Fibroblast of lung (primary cell): ENCODE data around the gene PTGIS. TPM values are rescaled to one million over a fixed set of nuclear protein-coding genes. Genes with fewer than 3 reads are reported as not detected.
"Not testable (repeated sequence)": the region's sequence is repeated elsewhere in the genome, so short reads cannot be mapped to it uniquely, and the experiment has no call there.

Experiments
- DNase-seq, 2 donors: peaks; one replicate each; pipeline versions ENCODE4 v3.0.0 to v3.0.0-alpha.2; 2010; ENCODE audit warnings: low read depth in 2 of 2
- H2AFZ ChIP-seq: 2 replicates; pipeline ENCODE4 v1.5.1; 2012; ENCODE audit warnings: low read length, control low read depth, inconsistent platforms
- H3K27ac ChIP-seq: 2 replicates; pipeline ENCODE4 v1.5.1; 2011; ENCODE audit warnings: low read length, control low read depth; ENCODE audit not compliant: insufficient read depth
- H3K27me3 ChIP-seq: 2 replicates; pipeline ENCODE4 v1.5.1; 2011; ENCODE audit warnings: mild to moderate bottlenecking, low read length; ENCODE audit not compliant: control insufficient read depth, insufficient read depth
- H3K36me3 ChIP-seq: 2 replicates; pipeline ENCODE4 v1.5.1; 2011; ENCODE audit warnings: low read length; ENCODE audit not compliant: control insufficient read depth, insufficient read depth
- H3K4me1 ChIP-seq: 2 replicates; pipeline ENCODE4 v1.5.1; 2011; ENCODE audit warnings: low read length; ENCODE audit not compliant: control insufficient read depth, insufficient read depth; ENCODE audit errors: extremely low read depth
- H3K4me2 ChIP-seq: 2 replicates; pipeline ENCODE4 v1.5.1; 2011; ENCODE audit warnings: low read length, control low read depth; ENCODE audit not compliant: insufficient read depth; ENCODE audit errors: extremely low read depth
- H3K4me3 ChIP-seq, 4 experiments: fragments of 200-600 bp in 1 of 4; sonication (generic) in 1 of 4; replicated peaks in 1 of 4; 2 replicates each; pipeline ENCODE4 v1.5.1; 2011 to 2016; ENCODE audit warnings: low read length in 4 of 4, low read depth in 3 of 4, mild to moderate bottlenecking in 3 of 4, control low read depth in 2 of 4, inconsistent platforms in 1 of 4, mixed read lengths in 1 of 4; ENCODE audit not compliant: insufficient read depth in 1 of 4; ENCODE audit errors: control extremely low read depth in 1 of 4
- H3K79me2 ChIP-seq: 2 replicates; pipeline ENCODE4 v1.5.1; 2012; ENCODE audit warnings: mild to moderate bottlenecking, low read length, inconsistent platforms; ENCODE audit not compliant: control insufficient read depth, insufficient read depth
- H3K9ac ChIP-seq: 2 replicates; pipeline ENCODE4 v1.5.1; 2011; ENCODE audit warnings: mild to moderate bottlenecking, low read length, control low read depth; ENCODE audit not compliant: insufficient read depth
- H3K9me3 ChIP-seq: 2 replicates; pipeline ENCODE4 v1.5.1; 2012; ENCODE audit warnings: low read depth, low read length; ENCODE audit not compliant: control insufficient read depth, insufficient read depth
- H4K20me1 ChIP-seq: 2 replicates; pipeline ENCODE4 v1.5.1; 2011; ENCODE audit warnings: low read length; ENCODE audit not compliant: control insufficient read depth, insufficient read depth; ENCODE audit errors: extremely low read depth
- EZH2 ChIP-seq: IDR thresholded peaks from 2 replicates; pipeline ENCODE4 v1.5.1; 2012; ENCODE audit warnings: low read length, control low read depth, mild to moderate bottlenecking; ENCODE audit errors: missing control alignments
- polyA plus RNA-seq, 2 donors: library from polyadenylated mRNA; depleted of rRNA in 1 of 2; stranded (reverse) in 1 of 2; unstranded in 1 of 2; fragments of >200 nt; gene quantifications; 2 replicates each; pipeline ENCODE4 v1.2.1, GENCODE V29; 2011 to 2012; ENCODE audit warnings: missing spikeins in 1 of 2
- total RNA-seq: library from RNA; depleted of rRNA; stranded (reverse); fragments of >200 nt; gene quantifications from 2 replicates; pipeline ENCODE4 v1.2.1, GENCODE V29; 2014
- TF ChIP-seq, protein P1 (sequence below), 2 donors: IDR thresholded peaks in 1 of 2; conservative IDR thresholded peaks in 1 of 2; 1 replicate in 1 of 2; 2 replicates in 1 of 2; pipeline ENCODE4 v1.5.1; 2011 to 2012; ENCODE audit warnings: low read length in 2 of 2, control low read depth in 1 of 2, inconsistent platforms in 1 of 2, low read depth in 1 of 2, mild to moderate bottlenecking in 1 of 2

The PTGIS gene
- total and polyA plus RNA-seq, 2 donors (not counting 1 experiment from before 2014, with no cell fraction given) = 6.8 to 41.5 TPM

- H3K9me3 ChIP-seq = no peaks in the 10 kb centered on the region
- no peaks in the 10 kb centered on the region for H3K79me2 ChIP-seq
- peaks cover 2% of the 10 kb centered on the region for H3K4me1 ChIP-seq
- H2AFZ ChIP-seq = no peak overlapping the region
- no peak overlapping the region for H3K27ac ChIP-seq
- H3K4me3 ChIP-seq = no peak overlapping the region
- no peak for DNase-seq
- H4K20me1 ChIP-seq = no peaks in the 10 kb centered on the region
- no peaks in the 10 kb centered on the region for H3K36me3 ChIP-seq
- no peaks in the 10 kb centered on the region for H3K27me3 ChIP-seq
- H3K9ac ChIP-seq = no peak overlapping the region
- TF ChIP-seq, protein P1, sequence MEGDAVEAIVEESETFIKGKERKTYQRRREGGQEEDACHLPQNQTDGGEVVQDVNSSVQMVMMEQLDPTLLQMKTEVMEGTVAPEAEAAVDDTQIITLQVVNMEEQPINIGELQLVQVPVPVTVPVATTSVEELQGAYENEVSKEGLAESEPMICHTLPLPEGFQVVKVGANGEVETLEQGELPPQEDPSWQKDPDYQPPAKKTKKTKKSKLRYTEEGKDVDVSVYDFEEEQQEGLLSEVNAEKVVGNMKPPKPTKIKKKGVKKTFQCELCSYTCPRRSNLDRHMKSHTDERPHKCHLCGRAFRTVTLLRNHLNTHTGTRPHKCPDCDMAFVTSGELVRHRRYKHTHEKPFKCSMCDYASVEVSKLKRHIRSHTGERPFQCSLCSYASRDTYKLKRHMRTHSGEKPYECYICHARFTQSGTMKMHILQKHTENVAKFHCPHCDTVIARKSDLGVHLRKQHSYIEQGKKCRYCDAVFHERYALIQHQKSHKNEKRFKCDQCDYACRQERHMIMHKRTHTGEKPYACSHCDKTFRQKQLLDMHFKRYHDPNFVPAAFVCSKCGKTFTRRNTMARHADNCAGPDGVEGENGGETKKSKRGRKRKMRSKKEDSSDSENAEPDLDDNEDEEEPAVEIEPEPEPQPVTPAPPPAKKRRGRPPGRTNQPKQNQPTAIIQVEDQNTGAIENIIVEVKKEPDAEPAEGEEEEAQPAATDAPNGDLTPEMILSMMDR (conservative IDR thresholded peaks at IDR 0.05 in 1 of 2, IDR thresholded peaks at IDR 0.05 in 1 of 2; ENCODE audit: low read depth in 1 of 2, low read length in 2 of 2) = no peak
- no peak for TF ChIP-seq EZH2
- H3K4me2 ChIP-seq = no peak overlapping the region
Observed at GRCh38 chr20:49612127-49612738, 44.3 kb upstream of the PTGIS start.

GRCh38 chr20:49611539-49612126, 43.7 kb upstream of the PTGIS start:
- H4K20me1 ChIP-seq, H2AFZ ChIP-seq, H3K36me3 ChIP-seq, H3K27me3 ChIP-seq, H3K4me1 ChIP-seq, H3K9me3 ChIP-seq, H3K79me2 ChIP-seq, H3K4me3 ChIP-seq, DNase-seq, H3K9ac ChIP-seq, H3K27ac ChIP-seq: not testable (repeated sequence)
- peak overlapping the region; percentile 54 for H3K4me2 ChIP-seq

GRCh38 chr20:49610691-49611538, 43.0 kb upstream of the PTGIS start:
- peaks cover 2% of the 10 kb centered on the region for H3K4me1 ChIP-seq
- H3K9me3 ChIP-seq = no peaks in the 10 kb centered on the region
- H3K79me2 ChIP-seq = no peaks in the 10 kb centered on the region
- peak overlapping the region; percentile 79 for H2AFZ ChIP-seq
- H3K27me3 ChIP-seq = no peaks in the 10 kb centered on the region
- H3K9ac ChIP-seq = no peak overlapping the region
- H3K4me2 ChIP-seq = peak overlapping the region; percentile 82
- H4K20me1 ChIP-seq = no peaks in the 10 kb centered on the region
- H3K27ac ChIP-seq = no peak overlapping the region
- no peaks in the 10 kb centered on the region for H3K36me3 ChIP-seq
- peak overlapping the region in 2 of 4 experiments; percentile 28 to 29 for H3K4me3 ChIP-seq
- peak in 1 of 2 donors; percentile 28 for DNase-seq
- TF ChIP-seq, protein P1 (conservative IDR thresholded peaks at IDR 0.05 in 1 of 2, IDR thresholded peaks at IDR 0.05 in 1 of 2; ENCODE audit: low read depth in 1 of 2, low read length in 2 of 2) = peak; percentile 90 to 94
- TF ChIP-seq EZH2 = no peak
